IMR-90 (cell line): Measurements from ENCODE around the gene PPP1R1C.

Source experiments
- CEBPB ChIP-seq: IDR thresholded peaks from 2 replicates; pipeline ENCODE4 v1.6.1; 2012; ENCODE audit warnings: low read depth, low read length, improper control_type of control experiment
- CTCF ChIP-seq: conservative IDR thresholded peaks from 2 replicates; pipeline ENCODE4 v1.5.1; 2012; ENCODE audit warnings: mild to moderate bottlenecking, low read depth, low read length, improper control_type of control experiment
- MAFK ChIP-seq: IDR thresholded peaks from 2 replicates; pipeline ENCODE4 v1.6.1; 2012; ENCODE audit warnings: low read depth, low read length, improper control_type of control experiment
- MXI1 ChIP-seq: IDR thresholded peaks from 2 replicates; pipeline ENCODE4 v1.6.1; 2012; ENCODE audit warnings: low read depth, mild to moderate bottlenecking, low read length, moderate library complexity, borderline replicate concordance
- NFE2L2 ChIP-seq: fragments of 150-350 bp; IDR thresholded peaks from 2 replicates; pipeline ENCODE4 v1.6.1; 2016; ENCODE audit warnings: low read depth, mild to moderate bottlenecking, low read length
- POLR2A ChIP-seq: IDR thresholded peaks from 2 replicates; pipeline ENCODE4 v1.6.1; 2012; ENCODE audit warnings: mild to moderate bottlenecking, low read depth, low read length
- RCOR1 ChIP-seq: IDR thresholded peaks from 2 replicates; pipeline ENCODE4 v1.6.1; 2012; ENCODE audit warnings: mild to moderate bottlenecking, low read length, improper control_type of control experiment; ENCODE audit not compliant: insufficient replicate concordance
- RFX5 ChIP-seq: IDR thresholded peaks from 2 replicates; pipeline ENCODE4 v1.8.0; 2012; ENCODE audit warnings: low read depth, mild to moderate bottlenecking, low read length, moderate library complexity
- SMC3 ChIP-seq: fragments of 150-350 bp; IDR thresholded peaks from 2 replicates; pipeline ENCODE4 v1.6.1; 2016; ENCODE audit warnings: low read depth, mild to moderate bottlenecking, antibody characterized with exemption, low read length, moderate library complexity
- USF2 ChIP-seq: fragments of 150-350 bp; IDR thresholded peaks from 2 replicates; pipeline ENCODE4 v1.6.1; 2017; ENCODE audit warnings: mild to moderate bottlenecking, antibody characterized with exemption, low read length, low read depth

- TF ChIP-seq CTCF (no peak), POLR2A (no peak), NFE2L2 (no peak), SMC3 (no peak), USF2 (no peak), RCOR1 (no peak), MXI1 (no peak), MAFK (no peak), RFX5 (no peak), CEBPB (no peak)
These were observed 156.4 kb downstream of the PPP1R1C start for GRCh38 chr2:182142062-182142461.
